NB4 (cell line): ENCODE results near the gene AP2A2.

Experiments
- CTCF ChIP-seq: IDR thresholded peaks from one replicate; pipeline ENCODE4 v1.5.1; 2012; ENCODE audit warnings: low read depth, low read length
- MAX ChIP-seq: IDR thresholded peaks from 2 replicates; pipeline ENCODE4 v1.6.1; 2011; ENCODE audit warnings: low read depth, low read length
- MYC ChIP-seq: IDR thresholded peaks from 2 replicates; pipeline ENCODE4 v1.6.1; 2011; ENCODE audit warnings: low read depth, low read length
- POLR2A ChIP-seq: IDR thresholded peaks from 2 replicates; pipeline ENCODE4 v1.6.1; 2011; ENCODE audit warnings: mild to moderate bottlenecking; ENCODE audit not compliant: insufficient read length; ENCODE audit errors: extremely low read depth

- TF ChIP-seq CTCF (no peak), MAX (no peak), POLR2A (no peak), MYC (no peak)
Measured at GRCh38 chr11:876545-876944, 49.1 kb upstream of the AP2A2 start.
